Measurements from ENCODE around the gene ACSS1.

Gene ACSS1

GRCh38 chr20:25020901-25021301 lies 37.0 kb downstream of the ACSS1 start:
- no peak for TF ChIP-seq CTCF (IDR thresholded peaks at IDR 0.05; ENCODE audit: insufficient read depth, missing control alignments)
- DNase-seq (ENCODE audit: insufficient read length, low spot score), result no peak
- no peak for FAIRE-seq

- DNase-seq (ENCODE audit: insufficient read length, low spot score) (no peak), FAIRE-seq (no peak)
- TF ChIP-seq CTCF (IDR thresholded peaks at IDR 0.05; ENCODE audit: insufficient read depth, missing control alignments), result no peak
These were observed 37.6 kb downstream of the ACSS1 start for GRCh38 chr20:25020345-25020744.

GRCh38 chr20:25019381-25020155 lies 38.4 kb downstream of the ACSS1 start:
- no peak for TF ChIP-seq CTCF (IDR thresholded peaks at IDR 0.05; ENCODE audit: insufficient read depth, missing control alignments)
- no peak for FAIRE-seq
- DNase-seq (ENCODE audit: insufficient read length, low spot score), result no peak

GRCh38 chr20:25018841-25019240 lies 39.1 kb downstream of the ACSS1 start:
- no peak for TF ChIP-seq CTCF (IDR thresholded peaks at IDR 0.05; ENCODE audit: insufficient read depth, missing control alignments)
- no peak for FAIRE-seq
- DNase-seq (ENCODE audit: insufficient read length, low spot score), result no peak

- FAIRE-seq, result no peak
- no peak for TF ChIP-seq CTCF (IDR thresholded peaks at IDR 0.05; ENCODE audit: insufficient read depth, missing control alignments)
- no peak for DNase-seq (ENCODE audit: insufficient read length, low spot score)
These were observed 39.5 kb downstream of the ACSS1 start for GRCh38 chr20:25018425-25018824.

- FAIRE-seq (no peak), DNase-seq (ENCODE audit: insufficient read length, low spot score) (no peak)
- TF ChIP-seq CTCF (IDR thresholded peaks at IDR 0.05; ENCODE audit: insufficient read depth, missing control alignments), result no peak
These were observed 40.6 kb downstream of the ACSS1 start for GRCh38 chr20:25017257-25017803.

GRCh38 chr20:25016471-25016870 lies 41.5 kb downstream of the ACSS1 start:
- DNase-seq (ENCODE audit: insufficient read length, low spot score) (no peak), FAIRE-seq (no peak)
- TF ChIP-seq CTCF (IDR thresholded peaks at IDR 0.05; ENCODE audit: insufficient read depth, missing control alignments), result no peak

Measured in D721Med (cell line).